Measurements from ENCODE around the gene FAM151B.

DNA sequence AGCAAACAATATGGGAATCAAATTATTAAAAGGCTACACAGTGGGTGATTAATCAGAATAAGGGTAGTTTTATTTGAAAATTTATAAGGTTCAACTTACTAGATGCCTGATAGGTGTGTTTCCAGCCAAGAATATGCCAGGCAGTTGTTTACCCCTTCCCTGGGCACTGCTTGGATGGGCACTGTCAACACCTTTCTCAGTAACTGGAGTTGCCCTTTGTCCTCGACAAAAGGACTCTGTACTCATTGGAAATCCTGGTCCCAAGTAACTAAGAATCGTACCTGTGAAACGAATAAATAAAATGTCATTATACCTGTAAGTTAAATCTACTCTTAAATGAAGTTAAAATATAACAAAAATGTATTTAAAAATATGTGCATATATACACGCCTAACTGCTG lies 67.2 kb downstream of the FAM151B start:
- TF ChIP-seq, protein P1, sequence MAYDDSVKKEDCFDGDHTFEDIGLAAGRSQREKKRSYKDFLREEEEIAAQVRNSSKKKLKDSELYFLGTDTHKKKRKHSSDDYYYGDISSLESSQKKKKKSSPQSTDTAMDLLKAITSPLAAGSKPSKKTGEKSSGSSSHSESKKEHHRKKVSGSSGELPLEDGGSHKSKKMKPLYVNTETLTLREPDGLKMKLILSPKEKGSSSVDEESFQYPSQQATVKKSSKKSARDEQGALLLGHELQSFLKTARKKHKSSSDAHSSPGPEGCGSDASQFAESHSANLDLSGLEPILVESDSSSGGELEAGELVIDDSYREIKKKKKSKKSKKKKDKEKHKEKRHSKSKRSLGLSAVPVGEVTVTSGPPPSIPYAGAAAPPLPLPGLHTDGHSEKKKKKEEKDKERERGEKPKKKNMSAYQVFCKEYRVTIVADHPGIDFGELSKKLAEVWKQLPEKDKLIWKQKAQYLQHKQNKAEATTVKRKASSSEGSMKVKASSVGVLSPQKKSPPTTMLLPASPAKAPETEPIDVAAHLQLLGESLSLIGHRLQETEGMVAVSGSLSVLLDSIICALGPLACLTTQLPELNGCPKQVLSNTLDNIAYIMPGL (CRISPR knock-in tag; IDR thresholded peaks at IDR 0.05) = no peak
- TF ChIP-seq CREB1 (CRISPR knock-in tag; IDR thresholded peaks at IDR 0.05) (no peak), TCF7 (CRISPR knock-in tag; IDR thresholded peaks at IDR 0.05; ENCODE audit: low read depth) (no peak)
- TF ChIP-seq, protein P2, sequence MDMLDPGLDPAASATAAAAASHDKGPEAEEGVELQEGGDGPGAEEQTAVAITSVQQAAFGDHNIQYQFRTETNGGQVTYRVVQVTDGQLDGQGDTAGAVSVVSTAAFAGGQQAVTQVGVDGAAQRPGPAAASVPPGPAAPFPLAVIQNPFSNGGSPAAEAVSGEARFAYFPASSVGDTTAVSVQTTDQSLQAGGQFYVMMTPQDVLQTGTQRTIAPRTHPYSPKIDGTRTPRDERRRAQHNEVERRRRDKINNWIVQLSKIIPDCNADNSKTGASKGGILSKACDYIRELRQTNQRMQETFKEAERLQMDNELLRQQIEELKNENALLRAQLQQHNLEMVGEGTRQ (CRISPR knock-in tag; IDR thresholded peaks at IDR 0.05) = no peak
- TF ChIP-seq, protein P3, sequence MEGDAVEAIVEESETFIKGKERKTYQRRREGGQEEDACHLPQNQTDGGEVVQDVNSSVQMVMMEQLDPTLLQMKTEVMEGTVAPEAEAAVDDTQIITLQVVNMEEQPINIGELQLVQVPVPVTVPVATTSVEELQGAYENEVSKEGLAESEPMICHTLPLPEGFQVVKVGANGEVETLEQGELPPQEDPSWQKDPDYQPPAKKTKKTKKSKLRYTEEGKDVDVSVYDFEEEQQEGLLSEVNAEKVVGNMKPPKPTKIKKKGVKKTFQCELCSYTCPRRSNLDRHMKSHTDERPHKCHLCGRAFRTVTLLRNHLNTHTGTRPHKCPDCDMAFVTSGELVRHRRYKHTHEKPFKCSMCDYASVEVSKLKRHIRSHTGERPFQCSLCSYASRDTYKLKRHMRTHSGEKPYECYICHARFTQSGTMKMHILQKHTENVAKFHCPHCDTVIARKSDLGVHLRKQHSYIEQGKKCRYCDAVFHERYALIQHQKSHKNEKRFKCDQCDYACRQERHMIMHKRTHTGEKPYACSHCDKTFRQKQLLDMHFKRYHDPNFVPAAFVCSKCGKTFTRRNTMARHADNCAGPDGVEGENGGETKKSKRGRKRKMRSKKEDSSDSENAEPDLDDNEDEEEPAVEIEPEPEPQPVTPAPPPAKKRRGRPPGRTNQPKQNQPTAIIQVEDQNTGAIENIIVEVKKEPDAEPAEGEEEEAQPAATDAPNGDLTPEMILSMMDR (IDR thresholded peaks at IDR 0.05) = no peak
- TF ChIP-seq, protein P4, sequence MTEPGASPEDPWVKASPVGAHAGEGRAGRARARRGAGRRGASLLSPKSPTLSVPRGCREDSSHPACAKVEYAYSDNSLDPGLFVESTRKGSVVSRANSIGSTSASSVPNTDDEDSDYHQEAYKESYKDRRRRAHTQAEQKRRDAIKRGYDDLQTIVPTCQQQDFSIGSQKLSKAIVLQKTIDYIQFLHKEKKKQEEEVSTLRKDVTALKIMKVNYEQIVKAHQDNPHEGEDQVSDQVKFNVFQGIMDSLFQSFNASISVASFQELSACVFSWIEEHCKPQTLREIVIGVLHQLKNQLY (CRISPR knock-in tag; IDR thresholded peaks at IDR 0.05) = no peak
- TF ChIP-seq, protein P5, sequence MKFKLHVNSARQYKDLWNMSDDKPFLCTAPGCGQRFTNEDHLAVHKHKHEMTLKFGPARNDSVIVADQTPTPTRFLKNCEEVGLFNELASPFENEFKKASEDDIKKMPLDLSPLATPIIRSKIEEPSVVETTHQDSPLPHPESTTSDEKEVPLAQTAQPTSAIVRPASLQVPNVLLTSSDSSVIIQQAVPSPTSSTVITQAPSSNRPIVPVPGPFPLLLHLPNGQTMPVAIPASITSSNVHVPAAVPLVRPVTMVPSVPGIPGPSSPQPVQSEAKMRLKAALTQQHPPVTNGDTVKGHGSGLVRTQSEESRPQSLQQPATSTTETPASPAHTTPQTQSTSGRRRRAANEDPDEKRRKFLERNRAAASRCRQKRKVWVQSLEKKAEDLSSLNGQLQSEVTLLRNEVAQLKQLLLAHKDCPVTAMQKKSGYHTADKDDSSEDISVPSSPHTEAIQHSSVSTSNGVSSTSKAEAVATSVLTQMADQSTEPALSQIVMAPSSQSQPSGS (CRISPR knock-in tag; IDR thresholded peaks at IDR 0.05; ENCODE audit: borderline replicate concordance, low read depth) = no peak
